GM12801 (cell line): ENCODE results near the gene PTBP1.

Experiments
- TF ChIP-seq, protein P1 (sequence below): IDR thresholded peaks from one replicate; pipeline ENCODE4 v1.5.1; 2011; ENCODE audit warnings: control low read depth; ENCODE audit not compliant: insufficient read length; ENCODE audit errors: extremely low read depth

Gene PTBP1

GRCh38 chr19:853014-853585, 55.8 kb downstream of the PTBP1 start:
- TF ChIP-seq, protein P1, sequence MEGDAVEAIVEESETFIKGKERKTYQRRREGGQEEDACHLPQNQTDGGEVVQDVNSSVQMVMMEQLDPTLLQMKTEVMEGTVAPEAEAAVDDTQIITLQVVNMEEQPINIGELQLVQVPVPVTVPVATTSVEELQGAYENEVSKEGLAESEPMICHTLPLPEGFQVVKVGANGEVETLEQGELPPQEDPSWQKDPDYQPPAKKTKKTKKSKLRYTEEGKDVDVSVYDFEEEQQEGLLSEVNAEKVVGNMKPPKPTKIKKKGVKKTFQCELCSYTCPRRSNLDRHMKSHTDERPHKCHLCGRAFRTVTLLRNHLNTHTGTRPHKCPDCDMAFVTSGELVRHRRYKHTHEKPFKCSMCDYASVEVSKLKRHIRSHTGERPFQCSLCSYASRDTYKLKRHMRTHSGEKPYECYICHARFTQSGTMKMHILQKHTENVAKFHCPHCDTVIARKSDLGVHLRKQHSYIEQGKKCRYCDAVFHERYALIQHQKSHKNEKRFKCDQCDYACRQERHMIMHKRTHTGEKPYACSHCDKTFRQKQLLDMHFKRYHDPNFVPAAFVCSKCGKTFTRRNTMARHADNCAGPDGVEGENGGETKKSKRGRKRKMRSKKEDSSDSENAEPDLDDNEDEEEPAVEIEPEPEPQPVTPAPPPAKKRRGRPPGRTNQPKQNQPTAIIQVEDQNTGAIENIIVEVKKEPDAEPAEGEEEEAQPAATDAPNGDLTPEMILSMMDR: no peak

GRCh38 chr19:854549-854948, 57.3 kb downstream of the PTBP1 start:
- TF ChIP-seq, protein P1: no peak

GRCh38 chr19:855142-855541, 57.9 kb downstream of the PTBP1 start:
- TF ChIP-seq, protein P1: no peak

- TF ChIP-seq, protein P1: no peak
These were observed 58.4 kb downstream of the PTBP1 start for GRCh38 chr19:855566-856120.

DNA sequence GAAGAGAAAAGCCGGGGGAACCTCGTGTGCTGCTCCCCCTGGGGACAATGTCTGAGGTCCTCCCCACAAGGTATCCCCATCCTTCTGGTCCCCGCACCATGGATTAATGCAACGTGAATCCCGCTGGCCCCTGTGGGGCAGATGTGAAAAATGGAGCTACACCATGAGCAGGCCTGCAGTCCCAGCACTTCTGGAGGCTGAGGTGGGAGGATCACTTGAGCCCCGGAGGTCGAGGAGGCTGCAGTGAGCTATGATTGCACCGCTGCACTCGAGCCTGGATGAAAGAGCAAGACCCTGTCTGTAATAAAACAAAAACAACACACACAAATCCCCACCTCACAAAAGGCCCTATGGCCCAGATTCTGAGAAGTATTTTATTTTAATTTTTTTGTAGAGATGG, 61.0 kb downstream of the PTBP1 start:
- TF ChIP-seq, protein P1: no peak

- TF ChIP-seq, protein P1: no peak
These were observed 61.9 kb downstream of the PTBP1 start, which contains the start of gene CFD for GRCh38 chr19:858868-859843. CFD (plus strand) TSS chr19:859664; CDS start chr19:859690, 26 bp downstream.

GRCh38 chr19:861141-861755, 64.0 kb downstream of the PTBP1 start:
- TF ChIP-seq, protein P1: no peak
